Ecto neural progenitor cell (in vitro differentiated cells): ENCODE data around the gene HLA-DQB1.
"Not testable (repeated sequence)": the region's sequence is repeated elsewhere in the genome, so short reads cannot be mapped to it uniquely, and the experiment has no call there.

ENCODE experiments used
- DNase-seq: peaks from one replicate; pipeline ENCODE4 v3.0.0-alpha.2; 2018; ENCODE audit warnings: low spot score

HLA-DQB1 gene

DNA sequence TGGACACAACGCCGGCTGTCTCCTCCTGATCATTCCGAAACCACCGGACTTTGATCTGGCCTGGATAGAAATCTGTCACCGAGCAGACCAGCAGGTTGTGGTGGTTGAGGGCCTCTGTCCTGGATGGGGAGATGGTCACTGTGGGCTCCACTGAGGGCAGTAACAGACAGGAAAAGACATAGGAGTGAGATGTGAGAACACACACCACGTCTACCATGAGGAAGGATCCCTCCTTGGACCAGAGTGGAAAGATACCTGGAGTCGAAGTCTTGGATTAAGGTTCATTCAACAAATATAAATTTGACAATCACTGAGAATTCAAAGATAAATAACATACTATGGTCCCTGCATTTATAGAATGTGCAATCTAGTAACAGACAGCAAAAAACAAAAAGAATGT, 4.4 kb downstream of the HLA-DQB1 start:
- DNase-seq: no peak

DNA sequence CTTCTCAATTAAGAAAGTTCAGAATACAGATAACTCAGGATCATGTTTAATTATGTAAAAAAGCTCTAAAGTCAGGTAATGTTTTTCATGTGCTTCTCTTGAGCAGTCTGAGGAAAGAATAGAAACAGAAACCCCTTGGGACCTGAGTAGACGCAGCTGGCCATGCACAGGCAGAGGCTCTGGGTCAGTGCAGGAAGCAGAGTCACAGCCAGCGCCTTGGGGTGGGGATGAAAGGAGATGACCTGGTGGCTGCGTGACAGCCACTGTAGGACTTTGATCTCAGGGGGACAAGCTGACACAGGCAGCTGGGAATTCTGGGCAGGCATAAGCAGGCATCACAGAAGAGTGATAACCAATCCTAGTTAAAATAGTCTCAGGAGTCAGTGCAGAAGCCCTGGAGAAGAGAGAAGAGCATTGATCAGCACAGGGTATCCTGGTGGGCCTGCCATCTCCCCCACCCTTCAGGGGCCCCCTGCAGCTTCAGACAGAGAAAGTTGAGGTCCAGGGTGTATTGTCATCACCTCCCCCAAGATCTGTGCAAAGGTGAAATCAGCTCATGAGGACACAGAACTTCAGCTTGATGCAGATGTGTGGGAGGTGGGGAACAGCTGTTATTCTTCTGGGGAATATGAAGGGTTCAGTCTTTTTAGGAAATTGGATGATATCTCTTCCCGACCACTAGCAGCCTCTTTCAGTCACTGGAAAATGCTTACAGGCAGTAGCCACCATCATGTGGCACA, 6.4 kb downstream of the HLA-DQB1 start:
- no peak for DNase-seq

DNA sequence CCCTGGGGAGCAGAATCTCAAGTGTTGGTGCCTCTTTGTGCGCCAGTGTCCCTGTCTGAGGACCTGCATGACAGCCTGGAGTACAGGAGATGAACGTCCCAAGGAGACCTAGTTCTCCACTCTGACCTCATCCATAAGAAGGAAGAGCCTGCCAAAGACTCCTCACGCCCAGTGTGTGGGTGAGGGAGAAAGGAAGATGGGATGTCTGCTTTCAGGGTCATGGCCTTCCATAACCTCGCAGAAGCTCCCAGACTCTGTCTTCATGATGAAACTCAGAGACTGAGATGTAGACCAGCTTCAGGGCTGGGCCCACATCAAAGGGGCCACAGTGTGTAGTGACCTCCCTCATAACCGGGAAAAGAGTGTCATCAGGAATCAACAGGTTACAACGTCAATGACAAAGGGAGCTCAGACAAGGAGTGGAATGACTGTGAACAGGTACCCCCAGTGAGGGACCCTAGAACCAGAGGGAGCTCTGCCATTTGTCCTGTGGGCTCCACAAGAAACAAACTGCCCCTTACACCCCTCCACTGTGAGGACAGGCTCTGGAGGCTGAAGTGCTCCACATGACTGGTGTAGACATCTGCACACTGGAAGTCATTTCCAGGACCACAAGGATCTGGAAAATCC, 8.1 kb downstream of the HLA-DQB1 start:
- no peak for DNase-seq

DNA sequence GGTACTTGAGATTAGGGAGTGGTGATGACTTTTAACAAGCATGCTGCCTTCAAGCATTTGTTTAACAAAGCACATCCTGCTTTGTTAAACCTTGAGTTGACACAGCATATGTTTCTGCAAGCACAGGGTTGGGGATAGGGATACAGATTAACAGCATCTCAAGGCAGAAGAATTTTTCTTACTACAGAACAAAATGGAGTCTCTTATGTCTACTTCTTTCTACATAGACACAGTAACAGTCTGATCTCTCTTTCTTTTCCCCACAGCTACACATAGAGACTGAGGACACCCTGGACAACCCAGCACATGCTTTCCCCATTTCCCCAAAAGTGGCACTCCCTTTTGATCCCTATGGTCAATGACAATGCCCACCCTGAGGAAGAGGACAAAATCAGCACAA, 8.6 kb downstream of the HLA-DQB1 start:
- DNase-seq: not testable (repeated sequence)

DNA sequence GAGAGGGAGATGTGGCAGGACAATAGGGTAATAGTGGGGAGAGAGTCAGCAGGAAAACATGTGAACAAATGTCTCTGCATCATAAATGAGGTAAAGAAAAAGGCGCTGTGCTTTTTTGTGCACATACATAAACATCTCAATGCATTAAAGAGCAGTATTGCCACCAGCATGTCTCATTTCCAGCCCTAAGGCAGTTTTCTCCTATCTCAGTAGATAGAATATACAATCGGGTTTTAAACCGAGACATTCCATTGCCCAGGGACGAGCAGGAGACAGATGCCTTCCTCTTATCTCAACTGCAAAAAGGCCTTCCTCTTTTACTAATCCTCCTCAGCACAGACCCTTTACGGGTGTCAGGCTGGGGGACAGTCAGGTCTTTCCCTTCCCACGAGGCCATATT, 9.1 kb downstream of the HLA-DQB1 start:
- DNase-seq: not testable (repeated sequence)

DNA sequence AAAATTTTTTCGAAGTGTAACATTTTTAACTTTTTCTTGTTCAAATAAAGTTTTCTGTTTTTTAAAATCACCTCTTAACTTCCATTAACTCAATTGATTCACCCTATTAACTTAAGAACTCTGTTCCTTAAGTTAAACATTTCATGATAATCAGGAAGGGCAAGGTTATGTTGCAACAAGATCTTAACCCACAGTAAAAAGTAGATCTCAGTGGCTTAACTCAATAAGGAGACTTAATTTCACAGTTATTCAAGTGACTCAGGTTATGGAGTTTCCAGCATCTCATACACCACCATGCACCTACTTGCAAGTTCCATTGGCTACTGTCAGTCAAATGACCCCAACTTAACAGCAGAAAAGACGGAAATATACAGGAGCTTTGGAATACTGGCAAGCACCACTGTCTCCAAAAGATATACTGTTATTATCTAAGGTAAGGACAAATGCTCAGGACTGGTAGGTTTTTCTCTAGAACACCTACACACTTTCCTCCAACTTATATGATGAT, 11.2 kb downstream of the HLA-DQB1 start:
- DNase-seq: no peak

DNA sequence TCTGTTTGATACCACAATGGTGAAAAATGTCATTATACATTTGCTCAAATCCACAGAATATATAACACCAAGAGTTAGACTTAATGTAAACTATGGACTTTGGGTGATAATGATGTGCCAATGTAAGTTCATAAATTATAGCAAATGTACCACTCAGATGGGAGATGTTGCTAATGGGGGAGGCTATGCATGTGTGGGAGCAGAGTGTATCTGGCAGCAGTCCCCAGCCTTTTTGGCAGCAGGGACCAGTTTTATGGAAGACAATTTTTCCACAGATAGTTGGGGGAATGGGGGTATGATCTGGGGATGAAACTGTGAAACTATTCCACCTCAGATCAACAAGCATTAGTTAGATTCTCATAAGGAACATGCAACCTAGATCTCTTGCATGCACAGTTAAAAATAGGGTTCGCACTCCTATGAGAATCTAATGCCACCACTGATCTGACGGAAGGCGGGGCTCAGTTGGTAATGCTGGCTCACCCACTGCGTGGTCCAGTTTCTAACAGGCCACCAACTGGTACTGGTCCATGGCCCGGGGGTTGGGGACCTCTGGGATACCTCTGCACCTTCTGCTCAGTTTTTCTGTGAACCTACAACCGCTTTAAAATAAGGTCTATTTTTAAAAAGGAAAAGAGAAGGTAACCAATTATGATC, 21.3 kb downstream of the HLA-DQB1 start:
- no peak for DNase-seq

DNA sequence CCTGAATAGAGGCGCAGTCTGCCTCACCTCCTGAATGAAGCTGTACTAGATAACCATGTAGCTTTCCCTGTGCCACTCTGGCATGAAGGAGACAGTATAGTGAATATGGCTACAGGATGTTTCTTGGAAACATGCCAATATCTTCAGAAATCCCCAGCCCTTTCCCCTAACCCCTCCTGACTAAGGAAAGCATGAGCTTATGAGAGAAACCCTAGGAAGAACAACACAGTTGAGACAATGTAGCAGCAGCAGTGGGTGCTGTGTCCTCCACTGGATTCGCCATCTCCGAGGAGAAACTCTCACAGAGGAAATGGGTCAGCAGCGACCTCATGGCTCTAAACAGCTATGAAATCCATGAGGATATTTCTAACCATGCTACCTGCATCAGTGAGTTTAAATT, 22.6 kb downstream of the HLA-DQB1 start:
- no peak for DNase-seq

DNA sequence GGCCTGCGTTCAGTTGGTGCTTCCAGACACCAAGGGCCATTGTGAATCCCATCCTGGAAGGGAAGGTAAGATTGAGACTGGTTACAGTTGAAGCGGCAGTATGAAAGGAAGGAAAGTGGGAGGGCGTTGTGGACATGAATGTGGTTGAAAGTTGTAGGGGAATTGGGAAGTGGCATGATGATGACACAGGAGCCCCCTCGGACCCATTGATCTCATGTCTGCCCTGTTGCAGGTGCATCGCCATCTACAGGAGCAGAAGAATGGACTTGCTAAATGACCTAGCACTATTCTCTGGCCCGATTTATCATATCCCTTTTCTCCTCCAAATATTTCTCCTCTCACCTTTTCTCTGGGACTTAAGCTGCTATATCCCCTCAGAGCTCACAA, 23.7 kb downstream of the HLA-DQB1 start:
- no peak for DNase-seq

DNA sequence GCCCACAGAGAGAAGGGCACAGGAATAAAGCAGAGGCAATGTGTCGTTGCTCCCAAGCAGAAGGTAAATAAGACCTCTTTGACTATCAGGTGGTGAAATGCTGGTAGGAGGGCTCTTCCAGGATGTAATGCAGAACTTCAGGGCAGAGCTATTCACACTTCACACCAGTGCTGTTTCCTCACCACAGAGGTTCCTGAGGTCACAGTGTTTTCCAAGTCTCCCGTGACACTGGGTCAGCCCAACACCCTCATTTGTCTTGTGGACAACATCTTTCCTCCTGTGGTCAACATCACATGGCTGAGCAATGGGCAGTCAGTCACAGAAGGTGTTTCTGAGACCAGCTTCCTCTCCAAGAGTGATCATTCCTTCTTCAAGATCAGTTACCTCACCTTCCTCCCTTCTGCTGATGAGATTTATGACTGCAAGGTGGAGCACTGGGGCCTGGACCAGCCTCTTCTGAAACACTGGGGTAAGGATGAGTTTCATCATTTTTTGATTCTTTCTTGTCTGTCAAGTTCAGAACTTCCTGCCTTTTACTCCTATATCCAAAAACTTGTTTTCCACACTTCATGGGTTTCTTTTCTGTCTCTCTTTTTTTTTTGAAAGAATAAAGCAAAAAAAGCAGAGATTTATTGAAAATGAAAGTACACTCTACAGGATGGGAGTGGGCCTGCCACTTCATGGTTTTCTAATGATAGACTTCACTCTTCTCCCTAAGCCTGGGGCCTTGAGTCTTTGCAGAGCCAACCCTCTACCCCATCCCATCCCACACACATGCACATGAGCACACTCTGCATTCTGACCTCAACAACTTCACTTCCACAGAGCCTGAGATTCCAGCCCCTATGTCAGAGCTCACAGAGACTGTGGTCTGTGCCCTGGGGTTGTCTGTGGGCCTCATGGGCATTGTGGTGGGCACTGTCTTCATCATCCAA, 24.4 kb downstream of the HLA-DQB1 start:
- not testable (repeated sequence) for DNase-seq

DNA sequence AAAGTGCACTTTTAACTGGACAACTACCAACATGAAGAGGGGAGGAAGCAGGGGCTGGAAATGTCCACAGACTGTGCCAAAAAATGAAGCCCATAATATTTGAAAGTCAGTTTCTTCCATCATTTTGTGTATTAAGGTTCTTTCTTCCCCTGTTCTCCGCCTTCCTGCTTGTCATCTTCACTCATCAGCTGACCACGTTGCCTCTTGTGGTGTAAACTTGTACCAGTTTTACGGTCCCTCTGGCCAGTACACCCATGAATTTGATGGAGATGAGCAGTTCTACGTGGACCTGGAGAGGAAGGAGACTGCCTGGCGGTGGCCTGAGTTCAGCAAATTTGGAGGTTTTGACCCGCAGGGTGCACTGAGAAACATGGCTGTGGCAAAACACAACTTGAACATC, 25.3 kb downstream of the HLA-DQB1 start:
- DNase-seq: no peak

DNA sequence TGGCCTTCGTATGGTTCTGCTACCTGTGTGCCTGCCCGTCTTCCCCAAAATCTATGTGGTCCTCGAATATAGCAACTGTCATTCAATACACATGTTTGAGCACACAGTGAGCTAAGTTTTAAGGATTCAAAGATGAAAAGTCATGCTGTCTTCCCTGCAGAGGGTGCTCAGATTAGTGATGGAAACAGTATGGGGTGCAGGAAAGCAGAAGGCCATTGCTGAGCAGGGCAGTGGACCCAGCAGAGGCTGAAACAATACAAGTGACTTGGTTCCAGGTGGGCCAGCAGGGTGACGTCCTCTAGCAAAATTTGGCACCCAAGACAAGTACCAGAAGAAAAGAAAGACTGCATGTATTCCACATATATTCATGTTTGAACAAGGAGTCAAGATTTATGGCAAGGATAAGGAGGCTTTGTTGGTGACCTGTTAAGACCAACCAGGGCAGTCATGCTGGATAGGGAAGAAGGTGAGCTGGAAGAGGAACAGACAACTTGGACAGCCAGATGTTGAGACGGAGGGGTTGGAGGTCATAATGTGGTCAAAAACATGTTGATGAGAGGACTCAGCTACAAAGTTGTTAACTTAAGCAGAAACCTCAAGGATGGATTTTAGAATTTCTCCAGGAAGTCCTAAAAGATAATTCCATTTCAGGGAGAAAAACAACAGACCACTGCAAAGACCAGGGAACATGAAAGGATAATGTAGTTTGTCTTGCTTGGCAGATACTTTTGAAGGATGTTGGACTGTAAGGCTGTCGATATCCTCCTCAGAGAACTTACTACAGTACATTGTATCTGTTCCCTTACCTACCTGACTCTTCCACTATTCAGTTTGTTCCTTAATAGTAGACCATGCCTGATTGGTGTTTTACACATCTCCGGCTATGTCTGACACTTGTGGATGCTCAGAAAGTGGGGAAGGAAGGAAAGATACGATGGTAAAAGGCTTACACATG, 26.7 kb downstream of the HLA-DQB1 start:
- DNase-seq: no peak

DNA sequence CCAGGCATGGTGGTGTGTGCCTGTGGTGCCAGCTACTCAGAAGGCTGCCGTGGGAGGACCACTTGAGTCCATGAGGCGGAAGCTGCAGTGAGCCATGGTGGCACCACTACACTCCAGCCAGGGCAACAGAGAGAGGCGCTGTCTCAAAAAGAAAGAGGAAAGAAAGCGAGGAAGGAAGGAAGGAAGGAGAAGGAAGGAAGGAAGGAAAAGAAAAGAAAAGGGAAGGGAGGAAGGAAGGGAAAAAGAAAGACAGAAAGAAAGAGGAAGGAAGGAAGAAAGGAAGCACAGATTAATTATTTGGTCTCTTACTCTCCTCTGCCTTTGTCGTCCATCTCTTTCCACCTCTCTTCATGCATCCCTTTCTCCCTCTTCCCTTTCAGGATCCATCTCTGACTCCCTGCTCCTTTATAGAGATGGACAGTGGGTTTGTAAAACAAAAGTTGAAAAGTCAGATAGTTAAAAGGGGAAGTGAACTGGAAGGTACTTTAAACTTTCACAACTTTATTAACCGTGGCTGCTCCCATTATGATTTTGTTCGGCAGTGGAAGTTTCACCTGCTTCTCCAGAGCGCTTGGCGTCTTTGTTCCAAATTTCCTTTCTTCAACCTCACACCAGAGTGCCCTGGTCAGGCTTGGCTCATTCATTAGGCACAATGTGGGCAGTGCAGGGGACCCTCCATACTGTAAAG, 27.8 kb downstream of the HLA-DQB1 start:
- DNase-seq: no peak

DNA sequence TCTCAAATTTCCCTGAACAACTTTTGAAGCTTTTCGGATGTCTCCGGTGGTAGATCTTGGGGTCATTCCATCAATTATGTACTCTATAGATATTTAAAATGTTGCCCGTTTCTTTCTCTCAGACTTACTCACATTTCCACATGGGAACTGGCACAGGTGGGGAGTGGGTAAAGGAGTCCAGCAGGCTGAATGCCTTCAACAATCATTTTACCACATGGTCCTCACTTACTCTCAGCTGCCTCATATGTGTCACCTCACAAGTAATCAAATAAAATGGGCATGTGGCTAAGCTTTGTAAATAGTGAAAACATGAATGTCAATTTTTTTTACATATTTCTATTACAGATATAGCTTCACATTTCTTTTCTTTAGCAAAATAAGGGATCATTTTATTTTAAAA, 28.6 kb downstream of the HLA-DQB1 start:
- DNase-seq: no peak

DNA sequence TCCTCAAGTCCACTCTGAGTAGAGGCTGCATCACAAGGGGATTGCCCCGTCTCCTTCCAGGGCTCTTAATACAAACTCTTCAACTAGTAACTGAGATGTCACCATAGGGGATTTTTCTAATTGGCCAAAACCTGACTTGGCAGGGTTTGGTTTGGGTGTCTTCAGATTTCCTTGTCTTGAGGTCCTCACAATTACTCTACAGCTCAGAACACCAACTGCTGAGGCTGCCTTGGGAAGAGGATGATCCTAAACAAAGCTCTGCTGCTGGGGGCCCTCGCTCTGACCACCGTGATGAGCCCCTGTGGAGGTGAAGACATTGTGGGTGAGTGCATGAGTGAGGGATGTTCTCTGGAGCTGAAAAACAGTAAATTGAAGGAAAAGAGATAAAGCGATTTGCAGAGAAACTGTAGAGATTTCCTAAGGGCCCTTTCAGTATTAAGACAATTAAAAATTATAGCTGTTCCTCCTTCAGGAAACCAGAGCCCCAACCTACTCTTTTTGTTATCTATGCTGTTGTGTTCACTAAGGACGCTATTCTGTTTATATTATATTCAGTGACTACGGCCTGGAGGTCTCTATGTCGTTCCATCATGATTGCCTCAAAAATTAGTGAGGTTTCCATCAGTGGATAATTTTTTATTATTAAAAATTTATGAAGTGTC, 29.1 kb downstream of the HLA-DQB1 start, which contains the start of gene HLA-DQA1:
HLA-DQA1 (plus strand) TSS at position 188 of the 662 bp plus-strand sequence; CDS start at position 241, 53 bp downstream.
- DNase-seq: no peak

DNA sequence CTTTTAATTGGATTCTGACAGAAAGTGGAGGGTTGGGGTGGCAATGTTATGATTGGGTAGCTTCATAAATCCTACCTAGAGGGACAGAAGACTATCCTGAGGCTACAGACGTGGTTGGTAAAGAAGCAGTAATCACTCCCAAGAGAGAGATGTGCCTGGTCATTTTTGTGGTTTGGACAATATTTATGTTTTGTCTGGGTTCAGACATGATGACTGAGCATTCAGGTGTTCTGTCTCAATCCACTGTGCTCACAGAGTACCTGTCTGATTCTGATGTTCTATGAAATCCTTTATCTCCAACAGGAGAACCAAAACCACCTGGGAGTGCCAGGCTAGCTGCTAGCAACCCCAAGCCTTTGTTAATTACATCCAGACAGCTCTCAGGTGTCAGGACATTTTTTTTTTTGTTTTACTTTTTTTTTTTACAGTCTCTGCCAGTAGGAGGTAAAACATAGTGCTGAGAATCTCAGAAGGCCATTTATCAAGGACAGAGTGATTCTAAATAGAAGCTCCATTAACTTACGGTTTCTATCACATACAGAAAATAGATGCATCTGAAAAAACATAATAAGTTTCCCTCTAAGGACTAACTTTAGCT, 30.8 kb downstream of the HLA-DQB1 start:
- DNase-seq: no peak

DNA sequence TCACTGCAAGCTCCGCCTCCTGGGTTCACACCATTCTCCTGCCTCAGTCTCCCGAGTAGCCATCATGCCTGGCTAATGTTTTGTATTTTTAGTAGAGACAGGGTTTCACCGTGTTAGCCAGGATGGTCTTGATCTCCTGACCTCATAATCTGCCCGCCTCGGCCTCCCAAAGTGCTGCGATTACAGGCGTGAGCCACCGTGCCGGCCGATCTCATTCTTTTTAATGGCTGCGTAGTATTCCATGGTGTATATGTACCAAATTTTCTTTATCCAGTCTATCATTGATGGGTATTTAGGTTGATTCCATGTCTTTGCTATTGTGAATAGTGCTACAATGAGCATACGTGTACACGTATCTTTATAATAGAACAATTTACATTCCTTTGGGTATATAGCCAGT, 36.7 kb downstream of the HLA-DQB1 start:
- DNase-seq: not testable (repeated sequence)

DNA sequence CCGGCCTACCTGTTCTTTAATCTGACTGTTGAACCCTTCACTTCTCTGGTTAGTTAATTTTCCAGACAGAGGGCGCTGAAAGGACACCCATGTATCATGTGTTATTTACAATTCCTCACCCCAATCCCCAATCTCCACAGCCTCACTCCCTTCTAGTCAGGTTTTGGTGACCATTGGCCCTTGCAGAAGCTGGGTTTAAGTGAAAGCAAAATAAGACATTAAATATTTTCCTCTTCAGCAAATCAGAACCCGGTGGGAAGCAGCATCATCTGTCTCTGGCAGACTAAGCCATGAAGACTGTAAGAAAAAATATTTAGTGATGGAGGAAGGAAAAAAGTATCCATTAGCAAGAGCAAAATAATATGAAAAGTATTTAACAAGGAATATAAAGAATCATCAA, 38.6 kb downstream of the HLA-DQB1 start:
- DNase-seq: no peak

DNA sequence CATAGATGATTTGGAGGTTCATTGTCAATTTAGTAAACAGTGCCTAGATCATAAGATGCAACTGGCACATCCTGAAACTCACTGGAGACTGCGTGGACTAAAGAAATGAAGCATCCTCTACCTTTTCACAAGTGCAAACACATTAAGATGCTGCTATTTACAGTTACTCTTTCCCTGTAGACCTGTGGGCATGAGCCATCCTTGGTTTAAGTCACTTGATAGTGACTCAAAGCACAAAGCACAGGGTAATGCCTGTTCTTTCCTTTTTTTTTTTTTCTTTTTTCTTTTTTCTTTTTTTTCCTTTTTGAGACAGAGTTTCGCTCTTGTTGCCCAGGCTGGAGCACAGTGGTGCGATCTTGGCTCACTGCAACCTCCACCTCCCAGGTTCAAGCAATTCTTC, 39.2 kb downstream of the HLA-DQB1 start:
- no peak for DNase-seq
